HEK293 (cell line): ENCODE results near the gene TMEFF1.

Experiments used
- CTCF ChIA-PET: fragments of 350-600 bp; formaldehyde crosslinking; extraction: SDS; loops from one replicate; lab custom pipeline; 2021; ENCODE audit warnings: antibody characterized with exemption; lab: Yijun Ruan, JAX
- POLR2A ChIA-PET: fragments of 300-600 bp; formaldehyde crosslinking; extraction: SDS; loops from one replicate; lab custom pipeline; 2020; ENCODE audit warnings: antibody characterized with exemption, inconsistent platforms; lab: Yijun Ruan, JAX
- H3K27ac ChIP-seq: fragments of 200-500 bp; sonication (Bioruptor generic); 2 replicates; pipeline ENCODE4 v1.5.1; 2014; ENCODE audit warnings: low read depth, low read length, control low read depth, inconsistent platforms; ENCODE audit errors: extremely low read depth
- H3K36me3 ChIP-seq, 2 experiments: fragments of 200-500 bp in 1 of 2; sonication (Bioruptor generic) in 1 of 2; 1 replicate in 1 of 2; 2 replicates in 1 of 2; pipeline ENCODE4 v1.5.1; 2014 to 2017; ENCODE audit warnings: inconsistent platforms in 2 of 2, low read length in 2 of 2; ENCODE audit not compliant: control insufficient read depth in 2 of 2, insufficient read depth in 1 of 2
- H3K4me1 ChIP-seq: fragments of 200-500 bp; sonication (Bioruptor generic); 2 replicates; pipeline ENCODE4 v1.5.1; 2014; ENCODE audit warnings: mild to moderate bottlenecking, low read length, inconsistent platforms; ENCODE audit not compliant: control insufficient read depth, insufficient read depth
- H3K4me3 ChIP-seq: 2 replicates; pipeline ENCODE4 v1.5.1; 2011; ENCODE audit warnings: low read depth, mild to moderate bottlenecking, control low read depth, low read length, moderate library complexity
- H3K9me3 ChIP-seq: fragments of 200-500 bp; sonication (Bioruptor generic); 2 replicates; pipeline ENCODE4 v1.5.1; 2014; ENCODE audit warnings: low read depth, low read length, inconsistent platforms; ENCODE audit not compliant: control insufficient read depth, insufficient read depth
- HOXA7 ChIP-seq: sonication (generic); formaldehyde crosslinking; IDR thresholded peaks from 2 replicates; pipeline ENCODE4 v1.8.1; 2022; ENCODE audit warnings: missing genetic modification reagents, borderline replicate concordance
- KLF9 ChIP-seq: fragments of 450-650 bp; formaldehyde crosslinking; IDR thresholded peaks from 2 replicates; pipeline ENCODE4 v1.5.1; 2016; ENCODE audit warnings: missing biosample characterization, missing genetic modification characterization, low read depth
- OSR2 ChIP-seq: fragments of 450-650 bp; formaldehyde crosslinking; IDR thresholded peaks from 2 replicates; pipeline ENCODE4 v1.5.1; 2016; ENCODE audit warnings: missing biosample characterization, missing genetic modification characterization
- SP7 ChIP-seq: fragments of 450-650 bp; formaldehyde crosslinking; IDR thresholded peaks from 2 replicates; pipeline ENCODE4 v1.5.1; 2016; ENCODE audit warnings: missing biosample characterization, missing genetic modification characterization
- ZBTB20 ChIP-seq: fragments of 450-650 bp; formaldehyde crosslinking; IDR thresholded peaks from 2 replicates; pipeline ENCODE4 v1.5.1; 2016; ENCODE audit warnings: missing biosample characterization, missing genetic modification characterization
- ZBTB21 ChIP-seq: fragments of 450-650 bp; formaldehyde crosslinking; IDR thresholded peaks from 2 replicates; pipeline ENCODE4 v1.5.1; 2017; ENCODE audit warnings: missing biosample characterization, missing genetic modification characterization
- ZBTB8A ChIP-seq: fragments of 450-650 bp; formaldehyde crosslinking; IDR thresholded peaks from 2 replicates; pipeline ENCODE4 v1.5.1; 2016; ENCODE audit warnings: missing biosample characterization, missing genetic modification characterization
- ZNF112 ChIP-seq: fragments of 450-650 bp; formaldehyde crosslinking; IDR thresholded peaks from 2 replicates; pipeline ENCODE4 v1.5.0; 2017; ENCODE audit warnings: missing biosample characterization, missing genetic modification characterization
- ZNF133 ChIP-seq: fragments of 450-650 bp; formaldehyde crosslinking; IDR thresholded peaks from 2 replicates; pipeline ENCODE4 v1.5.1; 2016; ENCODE audit warnings: missing biosample characterization, missing genetic modification characterization
- ZNF366 ChIP-seq: fragments of 450-650 bp; formaldehyde crosslinking; conservative IDR thresholded peaks from 2 replicates; pipeline ENCODE4 v1.5.1; 2016; ENCODE audit warnings: missing biosample characterization, missing genetic modification characterization
- ZNF600 ChIP-seq: fragments of 450-650 bp; formaldehyde crosslinking; IDR thresholded peaks from 2 replicates; pipeline ENCODE4 v1.5.1; 2016; ENCODE audit warnings: missing biosample characterization, missing genetic modification characterization
- ZNF670 ChIP-seq: fragments of 450-650 bp; formaldehyde crosslinking; IDR thresholded peaks from 2 replicates; pipeline ENCODE4 v1.5.1; 2016; ENCODE audit warnings: missing biosample characterization, missing genetic modification characterization, low read depth
- ZNF785 ChIP-seq: fragments of 450-650 bp; formaldehyde crosslinking; IDR thresholded peaks from 2 replicates; pipeline ENCODE4 v1.5.1; 2016; ENCODE audit warnings: missing biosample characterization, missing genetic modification characterization
- TF ChIP-seq, protein P1 (sequence below): fragments of 450-650 bp; formaldehyde crosslinking; IDR thresholded peaks from 2 replicates; pipeline ENCODE4 v1.5.1; 2017; ENCODE audit warnings: missing biosample characterization, missing genetic modification characterization
- TF ChIP-seq, protein P2 (sequence below): fragments of 450-650 bp; formaldehyde crosslinking; IDR thresholded peaks from 2 replicates; pipeline ENCODE4 v1.5.1; 2016; ENCODE audit warnings: missing biosample characterization, missing genetic modification characterization
- TF ChIP-seq, protein P3 (sequence below): fragments of 450-650 bp; formaldehyde crosslinking; IDR thresholded peaks from 2 replicates; pipeline ENCODE4 v1.5.1; 2016; ENCODE audit warnings: missing biosample characterization, missing genetic modification characterization
- TF ChIP-seq, protein P4 (sequence below): fragments of 450-650 bp; formaldehyde crosslinking; IDR thresholded peaks from 2 replicates; pipeline ENCODE4 v1.5.1; 2016; ENCODE audit warnings: missing biosample characterization, missing genetic modification characterization

The TMEFF1 gene

DNA sequence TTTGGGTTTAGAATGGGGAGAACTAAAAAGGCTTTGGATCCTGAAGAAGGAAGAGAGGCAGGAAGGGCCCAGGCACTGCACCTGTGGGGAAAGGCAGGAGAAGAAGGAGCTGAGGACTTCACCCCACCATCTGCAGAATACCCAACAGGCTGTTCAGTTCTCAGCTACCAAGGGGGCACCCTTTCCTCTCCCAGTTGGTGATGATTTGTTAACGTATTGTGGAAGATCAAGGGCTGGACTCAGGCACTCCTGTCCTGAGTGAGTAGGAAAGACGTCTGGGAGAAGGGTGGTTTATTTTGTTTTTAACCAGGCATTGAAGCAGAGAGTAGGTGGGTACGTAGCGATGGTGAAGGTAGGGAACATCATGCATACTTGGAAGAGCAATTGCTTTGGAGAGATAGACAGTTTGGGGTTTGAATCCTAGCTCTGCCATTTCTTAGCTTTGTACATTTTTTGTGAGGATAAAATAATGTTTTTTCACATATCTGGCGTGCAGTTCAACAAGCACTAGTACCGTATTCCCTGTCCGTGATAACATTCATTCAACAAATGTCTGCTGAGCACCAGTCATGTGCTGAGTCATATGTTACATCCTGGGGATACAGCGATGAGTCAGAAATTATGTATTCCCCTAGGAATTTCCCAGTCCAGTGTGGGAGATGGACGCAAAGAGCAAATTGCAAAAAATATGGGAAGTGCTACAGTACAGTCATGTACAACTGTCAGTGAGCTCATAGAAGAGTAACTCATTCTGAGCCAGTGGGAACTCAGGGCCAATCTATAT is 43.9 kb upstream of the TMEFF1 start (continued):
- TF ChIP-seq, protein P1, sequence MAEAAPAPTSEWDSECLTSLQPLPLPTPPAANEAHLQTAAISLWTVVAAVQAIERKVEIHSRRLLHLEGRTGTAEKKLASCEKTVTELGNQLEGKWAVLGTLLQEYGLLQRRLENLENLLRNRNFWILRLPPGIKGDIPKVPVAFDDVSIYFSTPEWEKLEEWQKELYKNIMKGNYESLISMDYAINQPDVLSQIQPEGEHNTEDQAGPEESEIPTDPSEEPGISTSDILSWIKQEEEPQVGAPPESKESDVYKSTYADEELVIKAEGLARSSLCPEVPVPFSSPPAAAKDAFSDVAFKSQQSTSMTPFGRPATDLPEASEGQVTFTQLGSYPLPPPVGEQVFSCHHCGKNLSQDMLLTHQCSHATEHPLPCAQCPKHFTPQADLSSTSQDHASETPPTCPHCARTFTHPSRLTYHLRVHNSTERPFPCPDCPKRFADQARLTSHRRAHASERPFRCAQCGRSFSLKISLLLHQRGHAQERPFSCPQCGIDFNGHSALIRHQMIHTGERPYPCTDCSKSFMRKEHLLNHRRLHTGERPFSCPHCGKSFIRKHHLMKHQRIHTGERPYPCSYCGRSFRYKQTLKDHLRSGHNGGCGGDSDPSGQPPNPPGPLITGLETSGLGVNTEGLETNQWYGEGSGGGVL (tag by site-specific recombination) = peak; percentile 52
- TF ChIP-seq, protein P2, sequence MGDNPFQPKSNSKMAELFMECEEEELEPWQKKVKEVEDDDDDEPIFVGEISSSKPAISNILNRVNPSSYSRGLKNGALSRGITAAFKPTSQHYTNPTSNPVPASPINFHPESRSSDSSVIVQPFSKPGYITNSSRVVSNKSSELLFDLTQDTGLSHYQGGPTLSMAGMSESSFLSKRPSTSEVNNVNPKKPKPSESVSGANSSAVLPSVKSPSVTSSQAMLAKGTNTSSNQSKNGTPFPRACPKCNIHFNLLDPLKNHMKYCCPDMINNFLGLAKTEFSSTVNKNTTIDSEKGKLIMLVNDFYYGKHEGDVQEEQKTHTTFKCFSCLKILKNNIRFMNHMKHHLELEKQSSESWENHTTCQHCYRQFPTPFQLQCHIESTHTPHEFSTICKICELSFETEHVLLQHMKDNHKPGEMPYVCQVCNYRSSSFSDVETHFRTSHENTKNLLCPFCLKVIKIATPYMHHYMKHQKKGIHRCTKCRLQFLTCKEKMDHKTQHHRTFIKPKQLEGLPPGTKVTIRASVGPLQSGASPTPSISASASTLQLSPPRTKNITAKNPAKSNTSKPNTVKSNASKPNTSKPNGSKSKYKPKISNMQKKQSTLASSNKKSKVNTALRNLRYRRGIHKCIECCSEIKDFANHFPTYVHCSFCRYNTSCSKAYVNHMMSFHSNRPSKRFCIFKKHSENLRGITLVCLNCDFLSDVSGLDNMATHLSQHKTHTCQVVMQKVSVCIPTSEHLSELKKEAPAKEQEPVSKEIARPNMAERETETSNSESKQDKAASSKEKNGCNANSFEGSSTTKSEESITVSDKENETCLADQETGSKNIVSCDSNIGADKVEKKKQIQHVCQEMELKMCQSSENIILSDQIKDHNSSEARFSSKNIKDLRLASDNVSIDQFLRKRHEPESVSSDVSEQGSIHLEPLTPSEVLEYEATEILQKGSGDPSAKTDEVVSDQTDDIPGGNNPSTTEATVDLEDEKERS = 0 out of 2 replicates have a peak, but pooled peaks have one; percentile 28
- no peak for TF ChIP-seq ZNF133 (tag by site-specific recombination)
- TF ChIP-seq HOXA7 (CRISPR knock-in tag) = no peak
- TF ChIP-seq ZBTB21 = peak; percentile 81
- no peak for TF ChIP-seq ZNF112 (tag by site-specific recombination)
- peak; percentile 74 for TF ChIP-seq SP7 (tag by site-specific recombination)
- TF ChIP-seq ZBTB20 (tag by site-specific recombination) = no peak
- no peak for TF ChIP-seq ZNF670 (tag by site-specific recombination)
- no peak for TF ChIP-seq ZNF785 (tag by site-specific recombination)
- TF ChIP-seq, protein P3, sequence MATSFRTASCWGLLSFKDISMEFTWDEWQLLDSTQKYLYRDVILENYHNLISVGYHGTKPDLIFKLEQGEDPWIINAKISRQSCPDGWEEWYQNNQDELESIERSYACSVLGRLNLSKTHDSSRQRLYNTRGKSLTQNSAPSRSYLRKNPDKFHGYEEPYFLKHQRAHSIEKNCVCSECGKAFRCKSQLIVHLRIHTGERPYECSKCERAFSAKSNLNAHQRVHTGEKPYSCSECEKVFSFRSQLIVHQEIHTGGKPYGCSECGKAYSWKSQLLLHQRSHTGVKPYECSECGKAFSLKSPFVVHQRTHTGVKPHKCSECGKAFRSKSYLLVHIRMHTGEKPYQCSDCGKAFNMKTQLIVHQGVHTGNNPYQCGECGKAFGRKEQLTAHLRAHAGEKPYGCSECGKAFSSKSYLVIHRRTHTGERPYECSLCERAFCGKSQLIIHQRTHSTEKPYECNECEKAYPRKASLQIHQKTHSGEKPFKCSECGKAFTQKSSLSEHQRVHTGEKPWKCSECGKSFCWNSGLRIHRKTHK = no peak
- TF ChIP-seq, all 188 proteins: peak for 29

DNA sequence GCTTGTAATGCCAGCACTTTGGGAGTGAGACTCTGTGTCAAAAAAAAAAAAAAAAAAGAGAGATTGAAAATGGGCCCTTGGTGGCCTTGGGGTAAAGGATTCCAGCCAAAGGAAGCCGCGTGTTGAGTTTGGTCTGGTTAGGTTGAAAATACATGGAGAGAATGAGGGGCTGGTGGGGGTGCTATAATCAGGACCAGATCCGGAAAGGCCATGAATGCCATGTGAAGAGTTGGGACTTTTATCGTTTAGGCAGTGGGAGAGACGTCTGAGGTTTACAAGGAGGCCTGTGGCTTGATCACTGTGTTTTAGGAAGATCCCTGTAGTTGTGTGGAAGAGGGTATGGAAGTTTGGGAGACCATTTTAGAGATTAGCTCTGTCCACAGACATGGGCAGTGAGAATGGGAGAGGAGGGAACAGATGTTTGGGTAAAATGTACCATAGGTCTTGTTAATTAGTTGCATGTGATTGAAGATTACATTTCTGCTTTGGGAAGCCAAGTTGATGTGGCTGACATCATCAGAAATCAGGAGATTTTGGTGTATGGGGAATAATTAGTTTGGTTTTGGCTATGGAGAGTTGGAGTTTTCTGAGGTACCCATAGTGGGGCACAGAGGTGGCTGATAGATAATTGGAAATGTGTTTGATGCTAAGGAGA is 42.5 kb upstream of the TMEFF1 start:
- Histone ChIP-seq H3K4me1 (peaks cover 10% of the 10 kb centered on the region; the same call in 1 of the 2 replicates), H3K9me3 (no peaks in the 10 kb centered on the region), H3K36me3 (no peaks in the 10 kb centered on the region), H3K4me3 (no peak overlapping the region), H3K27ac (no peak overlapping the region)
- CTCF ChIA-PET = interaction anchor here (0.6 to 2.0 kb wide), 3 partner anchors 8 to 56 kb away, joined by 3 to 14 read pairs (median 8); no protein-coding TSS in a partner anchor
- TF ChIP-seq ZBTB8A (no peak), ZNF366 (tag by site-specific recombination) (no peak), KLF9 (no peak), ZNF600 (tag by site-specific recombination) (0 out of 2 replicates have a peak, but pooled peaks have one; percentile 23), OSR2 (no peak)
- TF ChIP-seq, protein P1 (tag by site-specific recombination) = no peak
- TF ChIP-seq, protein P4, sequence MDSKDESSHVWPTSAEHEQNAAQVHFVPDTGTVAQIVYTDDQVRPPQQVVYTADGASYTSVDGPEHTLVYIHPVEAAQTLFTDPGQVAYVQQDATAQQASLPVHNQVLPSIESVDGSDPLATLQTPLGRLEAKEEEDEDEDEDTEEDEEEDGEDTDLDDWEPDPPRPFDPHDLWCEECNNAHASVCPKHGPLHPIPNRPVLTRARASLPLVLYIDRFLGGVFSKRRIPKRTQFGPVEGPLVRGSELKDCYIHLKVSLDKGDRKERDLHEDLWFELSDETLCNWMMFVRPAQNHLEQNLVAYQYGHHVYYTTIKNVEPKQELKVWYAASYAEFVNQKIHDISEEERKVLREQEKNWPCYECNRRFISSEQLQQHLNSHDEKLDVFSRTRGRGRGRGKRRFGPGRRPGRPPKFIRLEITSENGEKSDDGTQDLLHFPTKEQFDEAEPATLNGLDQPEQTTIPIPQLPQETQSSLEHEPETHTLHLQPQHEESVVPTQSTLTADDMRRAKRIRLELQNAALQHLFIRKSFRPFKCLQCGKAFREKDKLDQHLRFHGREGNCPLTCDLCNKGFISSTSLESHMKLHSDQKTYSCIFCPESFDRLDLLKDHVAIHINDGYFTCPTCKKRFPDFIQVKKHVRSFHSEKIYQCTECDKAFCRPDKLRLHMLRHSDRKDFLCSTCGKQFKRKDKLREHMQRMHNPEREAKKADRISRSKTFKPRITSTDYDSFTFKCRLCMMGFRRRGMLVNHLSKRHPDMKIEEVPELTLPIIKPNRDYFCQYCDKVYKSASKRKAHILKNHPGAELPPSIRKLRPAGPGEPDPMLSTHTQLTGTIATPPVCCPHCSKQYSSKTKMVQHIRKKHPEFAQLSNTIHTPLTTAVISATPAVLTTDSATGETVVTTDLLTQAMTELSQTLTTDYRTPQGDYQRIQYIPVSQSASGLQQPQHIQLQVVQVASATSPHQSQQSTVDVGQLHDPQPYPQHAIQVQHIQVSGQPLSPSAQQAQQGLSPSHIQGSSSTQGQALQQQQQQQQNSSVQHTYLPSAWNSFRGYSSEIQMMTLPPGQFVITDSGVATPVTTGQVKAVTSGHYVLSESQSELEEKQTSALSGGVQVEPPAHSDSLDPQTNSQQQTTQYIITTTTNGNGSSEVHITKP (tag by site-specific recombination) = no peak
- POLR2A ChIA-PET = interaction anchor here (0.7 kb wide), 1 partner anchor 87 kb away, joined by 8 read pairs; no protein-coding TSS in a partner anchor
